SK-N-SH (cell line): ENCODE measurements around the gene MOK. TPM values are rescaled to one million over a fixed set of nuclear protein-coding genes. Genes with fewer than 3 reads are reported as not detected.

Experiments used
- CTCF ChIA-PET: fragments of 300-600, 350-600 bp; formaldehyde crosslinking; extraction: SDS; loops from one replicate; lab custom pipeline; 2021; lab: Yijun Ruan, JAX
- POLR2A ChIA-PET: fragments of 350-600 bp; sonication (Branson Sonifier 250); formaldehyde crosslinking; extraction: SDS; loops from one replicate; lab custom pipeline; 2020; ENCODE audit warnings: antibody characterized with exemption, inconsistent platforms; lab: Yijun Ruan, JAX
- DNase-seq: peaks from one replicate; pipeline ENCODE4 v3.0.0; 2012
- H2AFZ ChIP-seq: fragments of 200-600 bp; sonication (generic); 2 replicates; pipeline ENCODE4 v1.8.1; 2016; ENCODE audit warnings: antibody characterized with exemption, mild to moderate bottlenecking, low read depth
- H3F3A ChIP-seq: fragments of 200-600 bp; sonication (generic); replicated peaks from 2 replicates; pipeline ENCODE3; 2016; ENCODE audit warnings: antibody characterized with exemption, mild to moderate bottlenecking; ENCODE audit not compliant: insufficient read depth
- H3K27ac ChIP-seq, 2 experiments: fragments of 200-500 bp in 1 of 2; fragments of 200-600 bp in 1 of 2; sonication (Bioruptor generic) in 1 of 2; sonication (generic), shearing (Covaris generic) in 1 of 2; 2 replicates each; pipeline versions ENCODE4 v1.5.1 to v1.6.1; 2014 to 2016; ENCODE audit warnings: low read depth in 2 of 2, inconsistent platforms in 1 of 2, low read length in 1 of 2, mild to moderate bottlenecking in 1 of 2, mixed read lengths in 1 of 2
- H3K27me3 ChIP-seq: fragments of 200-600 bp; sonication (generic), shearing (Covaris generic); 2 replicates; pipeline ENCODE4 v1.6.1; 2016; ENCODE audit warnings: mixed run types; ENCODE audit not compliant: insufficient read depth
- H3K36me3 ChIP-seq, 2 experiments: fragments of 200-500 bp in 1 of 2; fragments of 200-600 bp in 1 of 2; sonication (Bioruptor generic) in 1 of 2; sonication (generic) in 1 of 2; replicated peaks in 1 of 2; 2 replicates each; pipeline versions ENCODE3 to v1.5.1; 2014 to 2016; ENCODE audit warnings: low read length in 1 of 2, mild to moderate bottlenecking in 1 of 2; ENCODE audit not compliant: insufficient read depth in 2 of 2, control insufficient read depth in 1 of 2
- H3K4me1 ChIP-seq, 2 experiments: fragments of 200-500 bp in 1 of 2; fragments of 200-600 bp in 1 of 2; sonication (Bioruptor generic) in 1 of 2; sonication (generic), shearing (Covaris generic) in 1 of 2; 2 replicates each; pipeline versions ENCODE4 v1.5.1 to v1.6.1; 2014 to 2016; ENCODE audit warnings: low read depth in 1 of 2, low read length in 1 of 2, mixed run types in 1 of 2; ENCODE audit not compliant: insufficient read depth in 2 of 2, control insufficient read depth in 1 of 2
- H3K4me2 ChIP-seq: fragments of 200-600 bp; sonication (generic), shearing (Covaris generic); 2 replicates; pipeline ENCODE4 v1.6.1; 2017; ENCODE audit warnings: mixed run types
- H3K4me3 ChIP-seq, 2 experiments: fragments of 200-500 bp in 1 of 2; fragments of 200-600 bp in 1 of 2; sonication (Bioruptor generic) in 1 of 2; sonication (generic), shearing (Covaris generic) in 1 of 2; 2 replicates each; pipeline versions ENCODE4 v1.5.1 to v1.8.1; 2014 to 2016; ENCODE audit warnings: low read depth in 2 of 2, inconsistent platforms in 1 of 2, low read length in 1 of 2, mild to moderate bottlenecking in 1 of 2, mixed read lengths in 1 of 2, moderate library complexity in 1 of 2
- H3K79me2 ChIP-seq: fragments of 200-600 bp; sonication (generic); 2 replicates; pipeline ENCODE4 v1.8.1; 2017; ENCODE audit warnings: mild to moderate bottlenecking; ENCODE audit not compliant: insufficient read depth
- H3K9ac ChIP-seq: fragments of 200-600 bp; sonication (generic); 2 replicates; pipeline ENCODE4 v1.6.1; 2017; ENCODE audit warnings: mixed run types
- H3K9me2 ChIP-seq: fragments of 200-600 bp; sonication (generic); 2 replicates; pipeline ENCODE4 v1.6.1; 2017; ENCODE audit warnings: mixed run types
- H3K9me3 ChIP-seq: fragments of 200-600 bp; sonication (generic); 2 replicates; pipeline ENCODE4 v1.6.1; 2017; ENCODE audit warnings: mixed run types, mild to moderate bottlenecking, moderate library complexity
- H4K20me1 ChIP-seq: fragments of 200-600 bp; sonication (generic); 2 replicates; pipeline ENCODE4 v1.6.1; 2017; ENCODE audit warnings: mild to moderate bottlenecking, mixed run types; ENCODE audit not compliant: insufficient read depth
- GABPA ChIP-seq: IDR thresholded peaks from 2 replicates; pipeline ENCODE4 v1.4.0; 2012; ENCODE audit warnings: low read depth, mild to moderate bottlenecking
- GATA2 ChIP-seq: sonication (generic); formaldehyde crosslinking; IDR thresholded peaks from 2 replicates; pipeline ENCODE4 v1.5.0; 2020; ENCODE audit warnings: mild to moderate bottlenecking, missing genetic modification reagents
- JUND ChIP-seq: IDR thresholded peaks from 2 replicates; pipeline ENCODE4 v1.4.0; 2012
- NFIC ChIP-seq: IDR thresholded peaks from 2 replicates; pipeline ENCODE4 v1.4.0; 2012; ENCODE audit warnings: borderline replicate concordance
- POLR2AphosphoS5 ChIP-seq: IDR thresholded peaks from 2 replicates; pipeline ENCODE4 v1.6.1; 2012; ENCODE audit warnings: low read depth, low read length
- RFX5 ChIP-seq: IDR thresholded peaks from 2 replicates; pipeline ENCODE4 v1.6.1; 2012; ENCODE audit warnings: mild to moderate bottlenecking, improper control_type of control experiment, low read length
- SIN3A ChIP-seq: IDR thresholded peaks from 2 replicates; pipeline ENCODE4 v1.6.1; 2012; ENCODE audit warnings: low read depth, mild to moderate bottlenecking, low read length, moderate library complexity, borderline replicate concordance
- SMC3 ChIP-seq: IDR thresholded peaks from 2 replicates; pipeline ENCODE4 v1.6.1; 2012; ENCODE audit warnings: low read depth, low read length, improper control_type of control experiment
- TEAD4 ChIP-seq: IDR thresholded peaks from 2 replicates; pipeline ENCODE4 v1.4.0; 2012; ENCODE audit warnings: mild to moderate bottlenecking, borderline replicate concordance; ENCODE audit not compliant: insufficient read depth
- YY1 ChIP-seq: IDR thresholded peaks from 2 replicates; pipeline ENCODE4 v1.4.0; 2012; ENCODE audit warnings: low read depth, mild to moderate bottlenecking
- WGBS: methylation state at CpG from one replicate; pipeline ENCODE4 v1.1.6; 2017; ENCODE audit warnings: low lambda C conversion rate; 5-methylcytosine and 5-hydroxymethylcytosine counted together
- polyA plus RNA-seq, 3 experiments: library from polyadenylated mRNA; depleted of rRNA; stranded (reverse); fragments of >200 nt; gene quantifications; 2 replicates each; pipeline ENCODE4 v1.2.3, GENCODE V29; 2012
- TF ChIP-seq, protein P1 (sequence below): fragments of 150-350 bp; IDR thresholded peaks from 2 replicates; pipeline ENCODE4 v1.6.1; 2017; ENCODE audit warnings: antibody characterized with exemption, low read length, low read depth, borderline replicate concordance
- TF ChIP-seq, protein P2 (sequence below): IDR thresholded peaks from 2 replicates; pipeline ENCODE4 v1.4.0; 2012; ENCODE audit warnings: low read depth, borderline replicate concordance
- TF ChIP-seq, protein P3 (sequence below): fragments of 150-350 bp; IDR thresholded peaks from 2 replicates; pipeline ENCODE4 v1.6.1; 2016; ENCODE audit warnings: mild to moderate bottlenecking, low read depth, low read length
- TF ChIP-seq, protein P4 (sequence below): IDR thresholded peaks from 2 replicates; pipeline ENCODE4 v1.4.0; 2012; ENCODE audit warnings: low read depth, borderline replicate concordance
- TF ChIP-seq, protein P5 (sequence below): IDR thresholded peaks from 2 replicates; pipeline ENCODE4 v1.6.1; 2012; ENCODE audit warnings: mild to moderate bottlenecking, low read depth, low read length, moderate library complexity

The MOK gene
- polyA plus RNA-seq, 1 of the 3 experiments (the other 2 are of a cell fraction), result 13.3 TPM

DNA sequence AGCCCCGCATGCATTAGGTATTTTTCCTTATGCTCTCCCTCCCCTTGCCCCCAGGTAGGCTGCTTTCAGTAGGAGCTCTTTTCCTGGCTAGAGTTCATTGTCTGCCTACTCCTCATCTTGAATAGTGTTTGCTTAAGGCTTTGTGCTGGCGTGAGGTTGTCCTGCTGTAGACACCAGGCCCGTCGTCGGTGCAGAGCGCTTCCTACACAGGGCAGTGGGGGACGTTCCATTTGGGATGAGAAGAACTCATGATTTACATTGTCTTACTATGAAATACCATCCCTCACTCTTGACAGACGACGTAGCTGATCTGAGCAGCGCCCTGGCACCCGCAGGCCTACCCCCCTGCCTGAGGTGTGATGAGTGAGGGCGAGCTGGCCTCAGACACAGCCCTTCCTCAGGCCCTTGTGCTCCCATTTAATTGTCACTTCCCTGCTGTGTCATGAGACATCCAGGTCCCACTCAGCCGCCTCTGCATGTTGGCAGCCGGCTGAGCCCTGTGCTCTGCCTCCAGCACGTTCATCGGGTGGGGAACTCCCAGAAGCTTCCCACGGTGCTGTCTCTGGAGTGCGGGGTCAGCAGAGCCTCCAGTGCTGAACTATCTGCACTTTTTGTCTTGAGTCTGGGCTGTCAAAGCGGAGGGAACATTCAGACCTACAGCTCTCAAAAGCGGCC is 89.3 kb downstream of the MOK start:
- TF ChIP-seq, protein P1, sequence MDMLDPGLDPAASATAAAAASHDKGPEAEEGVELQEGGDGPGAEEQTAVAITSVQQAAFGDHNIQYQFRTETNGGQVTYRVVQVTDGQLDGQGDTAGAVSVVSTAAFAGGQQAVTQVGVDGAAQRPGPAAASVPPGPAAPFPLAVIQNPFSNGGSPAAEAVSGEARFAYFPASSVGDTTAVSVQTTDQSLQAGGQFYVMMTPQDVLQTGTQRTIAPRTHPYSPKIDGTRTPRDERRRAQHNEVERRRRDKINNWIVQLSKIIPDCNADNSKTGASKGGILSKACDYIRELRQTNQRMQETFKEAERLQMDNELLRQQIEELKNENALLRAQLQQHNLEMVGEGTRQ, result no peak
- TF ChIP-seq POLR2AphosphoS5, result no peak
- TF ChIP-seq, protein P2, sequence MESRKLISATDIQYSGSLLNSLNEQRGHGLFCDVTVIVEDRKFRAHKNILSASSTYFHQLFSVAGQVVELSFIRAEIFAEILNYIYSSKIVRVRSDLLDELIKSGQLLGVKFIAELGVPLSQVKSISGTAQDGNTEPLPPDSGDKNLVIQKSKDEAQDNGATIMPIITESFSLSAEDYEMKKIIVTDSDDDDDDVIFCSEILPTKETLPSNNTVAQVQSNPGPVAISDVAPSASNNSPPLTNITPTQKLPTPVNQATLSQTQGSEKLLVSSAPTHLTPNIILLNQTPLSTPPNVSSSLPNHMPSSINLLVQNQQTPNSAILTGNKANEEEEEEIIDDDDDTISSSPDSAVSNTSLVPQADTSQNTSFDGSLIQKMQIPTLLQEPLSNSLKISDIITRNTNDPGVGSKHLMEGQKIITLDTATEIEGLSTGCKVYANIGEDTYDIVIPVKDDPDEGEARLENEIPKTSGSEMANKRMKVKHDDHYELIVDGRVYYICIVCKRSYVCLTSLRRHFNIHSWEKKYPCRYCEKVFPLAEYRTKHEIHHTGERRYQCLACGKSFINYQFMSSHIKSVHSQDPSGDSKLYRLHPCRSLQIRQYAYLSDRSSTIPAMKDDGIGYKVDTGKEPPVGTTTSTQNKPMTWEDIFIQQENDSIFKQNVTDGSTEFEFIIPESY, result no peak
- TF ChIP-seq, protein P3, sequence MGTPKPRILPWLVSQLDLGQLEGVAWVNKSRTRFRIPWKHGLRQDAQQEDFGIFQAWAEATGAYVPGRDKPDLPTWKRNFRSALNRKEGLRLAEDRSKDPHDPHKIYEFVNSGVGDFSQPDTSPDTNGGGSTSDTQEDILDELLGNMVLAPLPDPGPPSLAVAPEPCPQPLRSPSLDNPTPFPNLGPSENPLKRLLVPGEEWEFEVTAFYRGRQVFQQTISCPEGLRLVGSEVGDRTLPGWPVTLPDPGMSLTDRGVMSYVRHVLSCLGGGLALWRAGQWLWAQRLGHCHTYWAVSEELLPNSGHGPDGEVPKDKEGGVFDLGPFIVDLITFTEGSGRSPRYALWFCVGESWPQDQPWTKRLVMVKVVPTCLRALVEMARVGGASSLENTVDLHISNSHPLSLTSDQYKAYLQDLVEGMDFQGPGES, result no peak
- no peak for TF ChIP-seq SIN3A
- TF ChIP-seq RFX5, result no peak
- no peak for TF ChIP-seq SMC3
- TF ChIP-seq JUND, result no peak
- TF ChIP-seq YY1, result no peak
- TF ChIP-seq NFIC, result no peak
- TF ChIP-seq GATA2, result no peak
- no peak for TF ChIP-seq TEAD4
- no peak for TF ChIP-seq GABPA
- TF ChIP-seq, protein P4, sequence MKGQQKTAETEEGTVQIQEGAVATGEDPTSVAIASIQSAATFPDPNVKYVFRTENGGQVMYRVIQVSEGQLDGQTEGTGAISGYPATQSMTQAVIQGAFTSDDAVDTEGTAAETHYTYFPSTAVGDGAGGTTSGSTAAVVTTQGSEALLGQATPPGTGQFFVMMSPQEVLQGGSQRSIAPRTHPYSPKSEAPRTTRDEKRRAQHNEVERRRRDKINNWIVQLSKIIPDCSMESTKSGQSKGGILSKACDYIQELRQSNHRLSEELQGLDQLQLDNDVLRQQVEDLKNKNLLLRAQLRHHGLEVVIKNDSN, result no peak
- TF ChIP-seq, protein P5, sequence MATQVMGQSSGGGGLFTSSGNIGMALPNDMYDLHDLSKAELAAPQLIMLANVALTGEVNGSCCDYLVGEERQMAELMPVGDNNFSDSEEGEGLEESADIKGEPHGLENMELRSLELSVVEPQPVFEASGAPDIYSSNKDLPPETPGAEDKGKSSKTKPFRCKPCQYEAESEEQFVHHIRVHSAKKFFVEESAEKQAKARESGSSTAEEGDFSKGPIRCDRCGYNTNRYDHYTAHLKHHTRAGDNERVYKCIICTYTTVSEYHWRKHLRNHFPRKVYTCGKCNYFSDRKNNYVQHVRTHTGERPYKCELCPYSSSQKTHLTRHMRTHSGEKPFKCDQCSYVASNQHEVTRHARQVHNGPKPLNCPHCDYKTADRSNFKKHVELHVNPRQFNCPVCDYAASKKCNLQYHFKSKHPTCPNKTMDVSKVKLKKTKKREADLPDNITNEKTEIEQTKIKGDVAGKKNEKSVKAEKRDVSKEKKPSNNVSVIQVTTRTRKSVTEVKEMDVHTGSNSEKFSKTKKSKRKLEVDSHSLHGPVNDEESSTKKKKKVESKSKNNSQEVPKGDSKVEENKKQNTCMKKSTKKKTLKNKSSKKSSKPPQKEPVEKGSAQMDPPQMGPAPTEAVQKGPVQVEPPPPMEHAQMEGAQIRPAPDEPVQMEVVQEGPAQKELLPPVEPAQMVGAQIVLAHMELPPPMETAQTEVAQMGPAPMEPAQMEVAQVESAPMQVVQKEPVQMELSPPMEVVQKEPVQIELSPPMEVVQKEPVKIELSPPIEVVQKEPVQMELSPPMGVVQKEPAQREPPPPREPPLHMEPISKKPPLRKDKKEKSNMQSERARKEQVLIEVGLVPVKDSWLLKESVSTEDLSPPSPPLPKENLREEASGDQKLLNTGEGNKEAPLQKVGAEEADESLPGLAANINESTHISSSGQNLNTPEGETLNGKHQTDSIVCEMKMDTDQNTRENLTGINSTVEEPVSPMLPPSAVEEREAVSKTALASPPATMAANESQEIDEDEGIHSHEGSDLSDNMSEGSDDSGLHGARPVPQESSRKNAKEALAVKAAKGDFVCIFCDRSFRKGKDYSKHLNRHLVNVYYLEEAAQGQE, result no peak
- Histone ChIP-seq H2AFZ (no peak overlapping the region), H3K9me3 (no peaks in the 10 kb centered on the region), H3K36me3 (peaks cover 0 to 17% of the 10 kb centered on the region in 2 experiments), H3K4me3 (no peak overlapping the region), H3K4me1 (peaks cover 0 to 26% of the 10 kb centered on the region in 2 experiments; a peak in 1 of 4 replicates), H3K79me2 (peaks cover 8% of the 10 kb centered on the region; the same call in 1 of the 2 replicates), H4K20me1 (no peaks in the 10 kb centered on the region), H3K9ac (no peak overlapping the region), H3F3A (no peaks in the 10 kb centered on the region), H3K9me2 (no peaks in the 10 kb centered on the region), H3K27me3 (no peaks in the 10 kb centered on the region), H3K27ac (no peak overlapping the region; a peak in 1 of 4 replicates), H3K4me2 (no peak overlapping the region)
- DNase-seq, result no peak
- ChIA-PET CTCF (interaction anchor here (0.9 to 1.2 kb wide), 7 partner anchors 9 to 119 kb away, joined by 3 to 4 read pairs (median 3); no protein-coding TSS in a partner anchor), POLR2A (interaction anchor here (0.7 kb wide), 1 partner anchor 11 kb away, joined by 3 read pairs; no protein-coding TSS in a partner anchor)
- 91% methylated on average over 13 of the region's 20 CpGs for WGBS
